Measurements from ENCODE around the gene DGKG. TPM values are rescaled to one million over a fixed set of nuclear protein-coding genes. Genes with fewer than 3 reads are reported as not detected.
A peak's percentile ranks its signal among the peaks of the same experiment; 100 is the strongest.

DGKG gene
- polyA plus RNA-seq, 2 of the 4 experiments (the other 2 are of a cell fraction), result 11.5 to 13.3 TPM

DNA sequence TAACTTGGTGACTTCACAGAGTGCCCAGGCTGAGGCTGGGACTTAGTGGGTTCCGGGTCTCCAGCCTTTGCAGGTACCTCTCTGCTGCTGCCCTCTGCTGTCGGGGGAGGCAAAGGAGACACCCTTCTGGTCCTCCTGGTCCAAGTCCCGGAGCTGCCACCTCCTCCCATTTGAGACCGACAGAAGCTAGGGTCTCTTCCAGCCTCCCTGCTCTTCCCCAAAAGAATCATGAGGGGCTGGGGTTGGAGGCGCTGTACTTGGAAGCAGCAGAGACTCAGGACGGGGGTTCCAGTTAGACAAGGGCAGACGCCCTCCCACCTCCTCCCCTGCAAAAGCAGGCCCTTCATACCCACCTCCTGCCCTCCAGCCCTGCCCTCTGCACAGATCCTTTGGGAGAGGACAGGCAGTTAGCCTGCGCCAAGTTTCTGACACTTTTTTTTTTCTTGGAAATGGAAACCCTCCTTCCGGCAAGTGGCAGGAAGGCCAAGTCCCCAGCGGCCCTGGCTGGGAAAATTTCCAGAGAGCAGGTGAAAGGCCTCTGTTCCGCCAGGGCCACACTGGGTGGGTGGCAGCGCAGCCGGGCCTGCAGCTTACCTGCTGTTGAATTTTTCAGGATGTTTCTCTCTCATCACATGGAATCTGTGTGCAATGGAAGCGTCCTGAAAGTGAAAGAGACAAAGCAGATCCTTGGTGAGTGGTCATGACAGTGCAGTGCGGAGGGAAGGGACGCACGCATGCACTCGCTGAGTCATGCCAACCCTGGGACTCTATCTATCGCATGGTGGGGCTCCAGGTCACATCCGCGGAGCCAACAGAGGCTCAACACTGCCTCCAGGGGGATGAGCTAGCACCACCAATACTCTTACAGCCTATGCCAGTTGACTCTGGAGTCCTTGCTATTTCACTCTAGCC lies 119.9 kb downstream of the DGKG start (continued):
- TF ChIP-seq, protein P1, sequence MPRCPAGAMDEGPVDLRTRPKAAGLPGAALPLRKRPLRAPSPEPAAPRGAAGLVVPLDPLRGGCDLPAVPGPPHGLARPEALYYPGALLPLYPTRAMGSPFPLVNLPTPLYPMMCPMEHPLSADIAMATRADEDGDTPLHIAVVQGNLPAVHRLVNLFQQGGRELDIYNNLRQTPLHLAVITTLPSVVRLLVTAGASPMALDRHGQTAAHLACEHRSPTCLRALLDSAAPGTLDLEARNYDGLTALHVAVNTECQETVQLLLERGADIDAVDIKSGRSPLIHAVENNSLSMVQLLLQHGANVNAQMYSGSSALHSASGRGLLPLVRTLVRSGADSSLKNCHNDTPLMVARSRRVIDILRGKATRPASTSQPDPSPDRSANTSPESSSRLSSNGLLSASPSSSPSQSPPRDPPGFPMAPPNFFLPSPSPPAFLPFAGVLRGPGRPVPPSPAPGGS (IDR thresholded peaks at IDR 0.05), result no peak
- TF ChIP-seq, protein P2, sequence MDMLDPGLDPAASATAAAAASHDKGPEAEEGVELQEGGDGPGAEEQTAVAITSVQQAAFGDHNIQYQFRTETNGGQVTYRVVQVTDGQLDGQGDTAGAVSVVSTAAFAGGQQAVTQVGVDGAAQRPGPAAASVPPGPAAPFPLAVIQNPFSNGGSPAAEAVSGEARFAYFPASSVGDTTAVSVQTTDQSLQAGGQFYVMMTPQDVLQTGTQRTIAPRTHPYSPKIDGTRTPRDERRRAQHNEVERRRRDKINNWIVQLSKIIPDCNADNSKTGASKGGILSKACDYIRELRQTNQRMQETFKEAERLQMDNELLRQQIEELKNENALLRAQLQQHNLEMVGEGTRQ (IDR thresholded peaks at IDR 0.05), result no peak
- TF ChIP-seq, protein P3, sequence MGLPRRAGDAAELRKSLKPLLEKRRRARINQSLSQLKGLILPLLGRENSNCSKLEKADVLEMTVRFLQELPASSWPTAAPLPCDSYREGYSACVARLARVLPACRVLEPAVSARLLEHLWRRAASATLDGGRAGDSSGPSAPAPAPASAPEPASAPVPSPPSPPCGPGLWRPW (IDR thresholded peaks at IDR 0.05), result no peak
- no peak; the same call in 1 of the 2 replicates for TF ChIP-seq FOSL2 (IDR thresholded peaks at IDR 0.05)
- TF ChIP-seq FOSL2 (CRISPR knock-in tag; IDR thresholded peaks at IDR 0.05), result peak; percentile 79
- TF ChIP-seq RFX5 (IDR thresholded peaks at IDR 0.05), result no peak
- TF ChIP-seq NFE2L2 (conservative IDR thresholded peaks at IDR 0.05; ENCODE audit: low read length), result peak; percentile 66; the same call in 1 of the 2 replicates
- no peak for TF ChIP-seq EHF (CRISPR knock-in tag; IDR thresholded peaks at IDR 0.05)
- peak; percentile 66 for TF ChIP-seq SMC3 (IDR thresholded peaks at IDR 0.05)
- no peak for TF ChIP-seq CHD2 (IDR thresholded peaks at IDR 0.05; ENCODE audit: low read length, partially characterized antibody)
- TF ChIP-seq RNF2 (IDR thresholded peaks at IDR 0.05; ENCODE audit: borderline replicate concordance, low read depth), result no peak
- TF ChIP-seq HDAC2 (IDR thresholded peaks at IDR 0.05), result no peak

DNA sequence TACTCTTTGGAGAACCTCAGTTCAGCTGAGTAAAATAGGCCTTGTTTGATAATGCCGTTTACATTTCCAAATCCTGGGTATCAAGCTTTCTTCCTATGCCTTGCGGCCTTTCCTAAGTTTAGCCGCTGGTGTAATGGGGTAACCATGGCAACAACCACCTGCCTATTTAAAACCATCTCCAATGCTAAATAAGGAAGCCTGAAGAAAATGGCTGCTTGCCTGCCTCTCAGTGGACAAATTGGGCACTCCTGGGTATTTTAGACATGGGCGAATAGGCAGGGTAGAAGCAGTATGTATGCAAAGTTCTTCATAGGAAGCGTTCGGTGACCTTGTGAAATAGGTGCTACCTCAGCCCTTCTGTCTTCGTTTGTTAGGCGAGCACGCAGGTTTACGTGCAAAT lies 122.7 kb downstream of the DGKG start:
- Histone ChIP-seq H3K9me3 (no peaks in the 10 kb centered on the region), H3K4me3 (no peak overlapping the region), H3K4me2 (no peak overlapping the region), H3K27ac (no peak overlapping the region), H3K4me1 (peaks cover 12% of the 10 kb centered on the region)
- ATAC-seq (no peak), DNase-seq (ENCODE audit: low read depth in 1 of 2, low spot score in 1 of 2) (peak in 1 of 2 experiments; percentile 18), FAIRE-seq (no peak)
- ChIA-PET CTCF (interaction anchor here (0.6 kb wide), 1 partner anchor 92 kb away, joined by 4 read pairs; no protein-coding TSS in a partner anchor), POLR2A (no interaction called here)
- TF ChIP-seq ZC3H11A (IDR thresholded peaks at IDR 0.05) (no peak), ESRRA (IDR thresholded peaks at IDR 0.05; ENCODE audit: borderline replicate concordance, low read length) (no peak), RNF2 (IDR thresholded peaks at IDR 0.05; ENCODE audit: borderline replicate concordance, low read depth) (no peak), FOSL2 (IDR thresholded peaks at IDR 0.05) (no peak), FOSL2 (CRISPR knock-in tag; IDR thresholded peaks at IDR 0.05) (no peak), HOXB5 (CRISPR knock-in tag; IDR thresholded peaks at IDR 0.05) (no peak), MAZ (IDR thresholded peaks at IDR 0.05; ENCODE audit: borderline replicate concordance, low read depth, low read length) (no peak), JUN (IDR thresholded peaks at IDR 0.05) (no peak), NFE2L2 (conservative IDR thresholded peaks at IDR 0.05; ENCODE audit: low read length) (no peak), CBX8 (IDR thresholded peaks at IDR 0.05) (no peak), MAFK (IDR thresholded peaks at IDR 0.05; ENCODE audit: partially characterized antibody) (no peak), CHD2 (IDR thresholded peaks at IDR 0.05; ENCODE audit: low read length, partially characterized antibody) (no peak)
- TF ChIP-seq, protein P4, sequence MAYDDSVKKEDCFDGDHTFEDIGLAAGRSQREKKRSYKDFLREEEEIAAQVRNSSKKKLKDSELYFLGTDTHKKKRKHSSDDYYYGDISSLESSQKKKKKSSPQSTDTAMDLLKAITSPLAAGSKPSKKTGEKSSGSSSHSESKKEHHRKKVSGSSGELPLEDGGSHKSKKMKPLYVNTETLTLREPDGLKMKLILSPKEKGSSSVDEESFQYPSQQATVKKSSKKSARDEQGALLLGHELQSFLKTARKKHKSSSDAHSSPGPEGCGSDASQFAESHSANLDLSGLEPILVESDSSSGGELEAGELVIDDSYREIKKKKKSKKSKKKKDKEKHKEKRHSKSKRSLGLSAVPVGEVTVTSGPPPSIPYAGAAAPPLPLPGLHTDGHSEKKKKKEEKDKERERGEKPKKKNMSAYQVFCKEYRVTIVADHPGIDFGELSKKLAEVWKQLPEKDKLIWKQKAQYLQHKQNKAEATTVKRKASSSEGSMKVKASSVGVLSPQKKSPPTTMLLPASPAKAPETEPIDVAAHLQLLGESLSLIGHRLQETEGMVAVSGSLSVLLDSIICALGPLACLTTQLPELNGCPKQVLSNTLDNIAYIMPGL (CRISPR knock-in tag; IDR thresholded peaks at IDR 0.05; ENCODE audit: borderline replicate concordance), result no peak
- 90% methylated on average over 10 of the region's 10 CpGs for WGBS (ENCODE audit: missing lambda C conversion rate)

All from A549 (cell line).